ENCODE data around the gene KCNT2.
"Not testable (repeated sequence)": the region's sequence is repeated elsewhere in the genome, so short reads cannot be mapped to it uniquely, and the experiment has no call there.

The KCNT2 gene

DNA sequence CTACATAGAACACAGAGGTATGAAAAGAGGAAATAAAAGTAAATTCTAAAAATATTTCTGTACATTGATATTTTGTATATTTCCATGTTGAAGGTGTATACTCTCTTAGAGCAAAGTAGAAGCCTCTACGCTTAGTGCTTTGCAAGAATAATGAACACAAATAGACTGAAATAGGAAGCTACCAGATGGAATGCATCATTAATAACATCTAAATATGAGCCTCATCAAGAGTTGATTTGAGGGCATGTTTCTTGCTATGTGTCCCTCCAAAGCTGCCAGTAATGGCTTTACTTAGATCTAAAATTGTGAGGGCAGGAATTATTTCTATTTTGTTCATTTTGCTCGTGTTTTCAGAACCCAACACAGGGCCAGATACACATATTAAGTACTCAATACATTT lies 94.4 kb downstream of the KCNT2 start:
- no peak for DNase-seq (ENCODE audit: low read depth)

DNA sequence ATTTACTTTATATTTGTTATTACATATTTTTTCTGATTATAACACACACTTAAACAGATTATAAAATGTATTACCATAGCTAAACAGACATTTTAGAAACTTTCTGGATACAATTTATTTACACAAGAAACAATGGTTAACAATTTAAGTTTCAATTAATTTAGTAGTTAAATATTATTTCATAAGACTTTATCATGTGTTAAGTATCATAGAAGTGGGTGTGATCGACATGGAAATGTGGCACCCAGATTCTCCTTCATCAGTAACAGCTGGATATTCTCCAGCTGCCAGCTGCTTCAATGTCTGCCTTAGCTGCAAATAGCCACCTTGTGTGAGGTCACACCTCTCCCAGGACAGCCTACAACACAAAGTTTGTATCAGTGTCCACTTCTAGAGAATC lies 97.8 kb downstream of the KCNT2 start:
- DNase-seq (ENCODE audit: low read depth) = no peak

DNA sequence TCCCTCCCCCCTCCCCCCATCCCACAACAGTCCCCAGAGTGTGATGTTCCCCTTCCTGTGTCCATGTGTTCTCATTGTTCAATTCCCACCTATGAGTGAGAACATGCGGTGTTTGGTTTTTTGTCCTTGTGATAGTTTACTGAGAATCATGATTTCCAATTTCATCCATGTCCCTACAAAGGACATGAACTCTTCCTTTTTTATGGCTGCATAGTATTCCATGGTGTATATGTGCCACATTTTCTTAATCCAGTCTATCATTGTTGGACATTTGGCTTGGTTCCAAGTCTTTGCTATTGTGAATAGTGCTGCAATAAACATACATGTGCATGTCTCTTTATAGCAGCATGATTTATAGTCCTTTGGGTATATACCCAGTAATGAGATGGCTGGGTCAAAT lies 104.0 kb downstream of the KCNT2 start:
- not testable (repeated sequence) for DNase-seq (ENCODE audit: low read depth)

DNA sequence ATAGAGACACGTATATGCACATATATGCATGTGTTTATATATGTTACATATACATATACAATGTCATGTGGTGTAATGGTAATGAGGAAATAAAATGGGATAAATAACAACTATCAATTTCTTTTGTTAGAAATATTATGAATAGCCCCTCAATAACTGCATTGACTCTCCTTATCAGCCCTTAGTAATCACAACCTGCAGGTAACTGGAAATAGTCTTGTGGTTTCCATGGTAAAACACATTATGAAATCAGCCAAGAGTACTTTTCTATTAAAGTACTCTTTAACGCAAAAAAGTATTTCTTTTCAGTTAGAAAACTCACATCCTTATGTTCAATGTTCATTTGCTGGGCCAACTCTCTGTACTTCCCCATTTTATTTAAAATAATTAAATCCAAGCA lies 105.8 kb downstream of the KCNT2 start:
- no peak for DNase-seq (ENCODE audit: low read depth)

DNA sequence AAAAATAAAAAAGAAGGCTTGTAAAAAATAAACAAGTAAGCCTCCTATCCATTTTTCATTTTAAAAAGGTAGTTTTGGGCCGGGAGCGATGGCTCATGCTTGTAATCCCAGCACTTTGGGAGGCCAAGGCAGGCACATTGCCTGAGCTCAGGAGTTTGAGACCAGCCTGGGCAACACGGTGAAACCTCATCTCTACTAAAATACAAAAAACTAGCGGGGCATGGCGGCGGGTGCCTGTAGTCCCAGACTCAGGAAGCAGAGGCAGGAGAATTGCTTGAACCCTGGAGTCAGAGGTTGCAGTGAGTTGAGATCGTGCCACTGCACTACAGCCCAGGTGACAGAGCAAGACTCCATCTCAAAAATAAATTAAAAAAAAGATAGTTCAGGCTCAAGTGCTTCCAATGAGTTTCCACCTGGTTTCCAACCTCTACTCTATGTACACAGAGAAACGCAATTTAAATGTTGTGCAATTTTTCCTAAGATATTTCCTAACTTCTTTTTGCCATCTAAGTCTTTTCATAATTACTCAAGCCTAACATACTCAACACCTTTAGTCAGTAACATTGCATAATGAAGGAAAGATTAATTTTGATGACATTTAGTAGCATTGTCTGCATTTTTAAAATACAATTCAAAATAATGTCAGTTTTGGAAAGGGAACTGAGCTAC lies 106.3 kb downstream of the KCNT2 start:
- no peak for DNase-seq (ENCODE audit: low read depth)

DNA sequence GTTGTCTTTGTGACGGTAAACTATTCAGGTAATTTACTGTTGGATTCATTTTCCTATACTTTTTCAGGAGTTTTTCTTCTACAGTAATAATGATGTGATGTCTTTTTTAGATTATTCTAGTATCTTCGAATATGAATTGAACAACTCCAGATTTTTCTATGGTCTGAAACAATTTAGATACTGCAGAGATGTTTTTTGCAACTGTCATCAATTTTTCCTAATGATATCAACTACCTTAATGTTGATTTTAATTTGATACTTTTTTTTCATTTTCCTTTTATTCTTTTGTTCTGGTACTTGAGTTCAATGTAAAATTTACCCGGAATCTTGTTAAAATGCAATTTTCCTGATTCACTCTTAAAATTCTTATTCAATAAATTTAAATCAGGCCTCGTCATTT lies 110.4 kb downstream of the KCNT2 start:
- no peak for DNase-seq (ENCODE audit: low read depth)

DNA sequence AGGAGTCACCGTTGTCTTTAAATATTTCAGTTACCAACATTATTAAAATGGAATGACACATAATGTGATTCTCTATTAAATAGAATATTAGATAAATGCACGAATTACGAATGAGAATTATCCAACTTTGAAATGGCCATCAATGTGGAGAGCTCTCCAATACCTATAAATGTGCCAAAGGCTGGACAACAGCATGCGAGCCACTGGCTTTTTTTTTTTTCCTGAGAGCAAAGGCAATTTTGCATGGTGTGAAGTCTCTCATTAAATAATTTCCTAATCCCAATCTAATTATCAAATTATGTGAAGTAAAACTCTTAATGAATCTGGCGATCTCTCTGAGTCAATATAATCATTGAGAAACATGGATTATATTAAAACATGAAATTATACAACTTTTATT lies 113.5 kb downstream of the KCNT2 start:
- no peak for DNase-seq (ENCODE audit: low read depth)

DNA sequence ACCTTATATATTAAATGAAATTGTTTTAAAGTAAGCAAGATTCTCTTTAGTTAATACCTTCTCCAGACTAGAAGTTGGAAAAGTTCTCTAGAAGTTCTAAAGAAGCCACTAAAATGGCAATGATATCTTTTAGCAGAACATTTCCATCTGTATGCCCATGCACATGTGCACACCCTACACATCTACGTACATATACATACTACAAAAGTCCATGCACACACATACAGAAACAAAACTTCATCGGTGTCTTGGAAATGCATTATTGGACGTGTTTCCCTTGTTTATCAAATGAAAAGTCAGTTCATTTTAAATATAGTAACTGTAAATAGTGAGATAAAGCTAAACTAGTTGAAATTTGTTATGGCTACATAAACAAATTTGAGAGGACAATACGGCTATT lies 114.4 kb downstream of the KCNT2 start:
- DNase-seq (ENCODE audit: low read depth) = no peak

DNA sequence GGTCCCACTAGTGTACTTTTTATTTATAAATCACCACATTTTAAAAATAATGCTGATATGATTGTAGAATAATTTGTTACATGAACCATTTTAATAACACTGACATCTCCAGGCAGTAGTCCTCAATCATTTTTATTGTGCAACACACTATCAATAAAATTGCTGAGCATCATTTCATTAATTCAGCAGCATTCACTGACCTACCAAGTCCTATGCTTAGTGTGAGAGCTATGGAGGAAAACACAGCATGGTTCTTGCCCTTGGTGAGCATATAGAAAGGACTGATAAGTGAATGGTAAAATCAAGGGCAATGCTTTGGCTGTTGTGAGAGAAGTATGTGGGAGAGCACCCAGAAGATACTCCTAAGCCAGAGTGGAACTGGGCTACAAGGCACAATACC lies 119.7 kb downstream of the KCNT2 start:
- DNase-seq (ENCODE audit: low read depth) = no peak

DNA sequence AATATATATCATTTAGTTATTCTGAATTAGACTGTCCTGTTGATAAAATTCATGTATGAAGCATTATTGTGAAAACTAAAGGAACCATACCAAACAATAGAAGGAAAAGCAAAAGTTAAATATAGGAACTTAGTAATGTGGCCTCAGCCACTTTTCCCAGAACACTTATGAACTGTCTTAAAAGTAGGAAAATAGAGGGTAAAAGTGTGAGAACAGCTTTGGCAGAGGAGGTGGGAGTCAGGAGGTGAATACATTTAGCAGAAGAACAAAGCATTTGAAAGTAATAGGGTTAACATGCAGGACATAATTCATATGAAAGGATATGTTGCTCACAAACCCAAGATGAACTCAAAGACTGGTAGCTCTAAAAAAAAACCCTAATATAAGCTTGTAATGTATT lies 121.9 kb downstream of the KCNT2 start:
- DNase-seq (ENCODE audit: low read depth) = no peak

DNA sequence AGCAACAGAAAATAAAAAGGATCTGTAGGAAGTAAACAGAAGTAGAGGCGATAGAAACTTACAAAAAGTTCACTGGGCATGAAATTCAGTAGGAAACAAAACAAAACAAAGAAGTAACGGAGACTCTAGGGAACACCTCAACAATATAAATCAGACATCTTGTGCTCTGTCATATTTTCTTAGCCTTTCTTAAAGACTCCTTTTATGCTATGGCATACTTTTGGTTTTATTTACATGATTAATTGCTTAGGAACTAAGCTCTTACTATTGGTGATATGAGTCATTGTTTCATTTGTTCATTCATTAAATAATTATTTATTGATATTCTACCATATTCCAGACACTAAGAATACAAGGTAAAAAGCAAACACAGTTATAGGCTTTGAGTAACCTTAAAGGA lies 126.6 kb downstream of the KCNT2 start:
- no peak for DNase-seq (ENCODE audit: low read depth)

DNA sequence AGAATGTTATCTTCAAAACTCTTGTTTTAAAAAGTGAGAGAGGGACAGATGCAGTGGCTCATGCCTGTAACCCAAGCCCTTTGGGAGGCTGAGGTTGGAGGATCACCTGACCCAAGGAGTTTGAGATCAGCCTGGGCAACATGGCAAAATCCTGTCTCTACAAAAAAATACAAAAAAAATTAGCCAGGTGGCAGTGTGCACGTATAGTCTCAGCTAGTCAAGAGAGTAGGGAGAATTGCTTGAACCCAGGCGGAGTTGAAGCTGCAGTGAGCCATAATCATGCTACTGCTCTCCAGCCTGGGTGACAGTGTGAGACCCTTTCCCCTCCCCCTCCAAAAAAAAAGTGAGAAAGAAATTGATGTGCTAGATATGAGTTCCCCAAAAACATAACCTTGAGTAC lies 131.0 kb downstream of the KCNT2 start:
- no peak for DNase-seq (ENCODE audit: low read depth)

DNA sequence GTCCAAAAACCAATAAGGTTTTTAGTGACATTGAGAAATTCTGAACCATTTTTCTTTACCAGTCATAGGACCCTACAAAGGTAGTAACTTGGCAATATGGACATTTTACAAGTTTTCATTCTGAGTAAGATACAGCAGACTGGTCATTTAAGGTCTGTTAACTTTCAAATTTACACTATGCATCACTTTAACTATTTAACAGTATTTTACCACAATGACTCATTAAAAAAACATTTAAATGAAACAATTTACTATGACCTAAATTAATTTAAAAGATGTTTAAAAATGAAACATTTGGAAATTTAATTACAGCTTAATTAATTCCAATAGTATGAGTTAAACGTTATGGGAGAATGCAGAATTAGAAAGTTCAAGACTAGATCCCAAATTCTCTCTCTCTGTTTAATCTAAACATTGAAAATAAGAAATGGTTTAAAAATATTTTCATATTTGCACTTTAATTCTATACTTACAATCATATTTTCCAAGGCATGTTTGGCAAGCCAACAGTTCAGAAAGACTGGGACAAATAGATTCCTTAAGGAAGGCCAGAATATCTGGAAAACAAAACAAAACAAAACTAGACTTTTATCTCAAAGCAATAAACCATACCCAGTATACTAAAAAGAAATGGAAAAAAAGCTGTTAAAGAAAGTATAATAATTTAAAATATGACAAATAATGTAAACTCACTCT lies 140.9 kb downstream of the KCNT2 start:
- peak; percentile 28 for DNase-seq (ENCODE audit: low read depth)

DNA sequence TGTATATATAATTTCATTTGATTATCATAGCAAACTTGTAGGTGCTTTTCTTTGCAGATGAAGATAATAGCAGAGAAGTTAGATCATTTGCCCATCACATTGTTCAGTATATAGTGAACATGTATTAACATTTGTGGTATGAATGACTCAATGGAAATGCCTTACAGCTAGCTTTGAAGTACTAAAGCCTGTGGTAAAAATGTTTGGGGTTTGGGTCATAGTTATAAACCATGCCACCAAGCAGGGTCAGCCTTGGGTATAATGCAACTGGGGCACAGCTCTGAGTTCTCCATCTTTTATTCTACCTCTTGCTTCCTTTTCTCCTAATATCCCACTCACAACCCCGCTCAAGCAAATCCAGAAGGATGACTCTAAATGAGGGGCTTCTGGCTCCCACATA lies 141.6 kb downstream of the KCNT2 start:
- peak; percentile 77 for DNase-seq (ENCODE audit: low read depth)

DNA sequence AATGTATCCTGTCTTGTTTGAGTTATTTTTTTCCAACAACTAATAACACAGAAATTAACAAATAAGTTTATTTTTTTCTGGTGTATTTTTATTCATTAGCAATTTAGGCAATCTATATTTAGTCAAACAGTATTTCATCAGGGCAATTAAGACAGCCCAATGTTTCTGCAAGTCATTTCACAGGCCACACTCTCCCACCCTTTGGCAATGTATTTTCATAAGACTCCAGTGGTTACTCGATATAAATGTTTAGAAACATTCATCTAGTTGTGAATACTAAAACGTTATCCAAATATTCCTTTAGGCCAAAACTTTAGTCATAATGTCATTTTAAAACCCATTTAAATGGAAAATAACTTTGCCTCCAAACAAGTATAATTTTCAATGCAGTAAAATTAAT lies 142.1 kb downstream of the KCNT2 start:
- DNase-seq (ENCODE audit: low read depth) = no peak

DNA sequence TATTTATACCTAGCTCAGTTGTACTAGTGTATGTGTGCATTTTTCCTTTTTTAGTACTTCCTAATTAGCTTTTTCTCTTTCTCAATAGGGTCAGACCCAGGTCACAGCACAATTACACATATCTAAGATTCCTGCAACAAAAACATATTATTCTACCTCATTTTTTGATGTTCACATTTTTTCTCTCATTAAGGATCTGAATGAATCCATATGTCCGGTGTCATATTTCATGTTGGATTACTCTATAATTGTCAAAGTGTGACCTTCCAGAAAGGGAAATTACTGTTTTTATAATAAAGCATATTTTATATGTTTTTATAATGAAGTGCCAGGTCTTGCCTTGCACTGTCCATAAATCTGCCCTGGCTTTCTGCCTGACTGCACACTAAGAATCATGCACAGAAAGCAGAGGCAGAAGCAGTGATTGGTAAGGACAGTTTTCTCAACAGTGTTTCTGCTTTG lies 143.7 kb downstream of the KCNT2 start:
- peak; percentile 78 for DNase-seq (ENCODE audit: low read depth)

DNA sequence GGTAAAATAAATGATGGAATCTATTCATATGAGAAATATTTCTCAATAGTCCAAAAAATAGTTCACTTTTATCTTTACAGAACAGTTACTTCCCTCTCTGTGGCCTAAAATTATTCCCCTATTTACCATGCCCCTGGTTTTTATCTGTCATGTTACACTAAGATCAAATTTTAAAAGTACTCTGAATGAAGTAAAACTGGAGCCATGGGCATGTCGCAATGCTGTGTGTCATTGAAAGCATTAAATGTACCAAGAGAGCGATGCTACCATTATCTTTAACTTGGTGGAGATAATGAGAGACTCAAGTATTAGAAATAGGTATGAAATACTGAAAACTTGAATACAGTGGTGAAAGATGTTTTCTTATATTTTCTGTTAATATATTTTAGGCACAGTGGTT lies 146.2 kb downstream of the KCNT2 start:
- DNase-seq (ENCODE audit: low read depth) = no peak

DNA sequence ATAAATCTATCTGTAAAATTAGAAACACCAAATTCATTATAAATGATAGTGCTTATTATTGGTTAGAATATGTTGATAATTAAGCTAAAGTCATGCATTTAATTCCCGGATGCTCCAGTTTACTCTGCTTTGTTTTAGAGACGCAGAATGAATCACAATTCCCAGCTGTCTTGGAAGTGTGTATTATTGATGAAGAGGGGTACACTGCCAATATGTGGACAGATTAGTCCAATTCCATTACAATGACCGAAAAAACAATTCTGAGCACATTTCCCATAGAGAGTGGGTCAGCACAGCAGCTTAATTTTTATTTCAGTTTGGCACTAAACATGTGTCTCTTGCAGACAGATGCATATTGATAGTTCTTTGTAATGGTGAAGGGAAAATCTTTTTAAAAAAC lies 146.7 kb downstream of the KCNT2 start:
- no peak for DNase-seq (ENCODE audit: low read depth)

DNA sequence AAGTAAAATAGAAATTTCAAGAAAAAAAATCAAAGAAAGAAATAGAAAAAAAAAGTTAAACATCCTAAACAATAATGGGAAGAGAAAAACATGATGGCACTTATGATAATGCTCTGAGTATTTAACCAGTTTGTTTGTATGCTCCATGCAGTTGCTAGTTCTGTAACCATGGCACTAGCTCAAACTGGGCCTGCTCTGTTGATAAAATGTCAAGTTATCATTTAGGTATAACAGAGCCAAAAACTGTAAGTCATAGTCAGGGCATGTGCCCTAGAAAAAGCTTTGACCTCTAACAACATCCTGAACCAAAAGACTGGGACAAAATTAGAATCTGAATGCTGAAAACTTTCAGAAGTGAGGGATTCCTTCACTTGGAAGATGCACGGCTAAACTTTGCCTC lies 148.9 kb downstream of the KCNT2 start:
- no peak for DNase-seq (ENCODE audit: low read depth)

DNA sequence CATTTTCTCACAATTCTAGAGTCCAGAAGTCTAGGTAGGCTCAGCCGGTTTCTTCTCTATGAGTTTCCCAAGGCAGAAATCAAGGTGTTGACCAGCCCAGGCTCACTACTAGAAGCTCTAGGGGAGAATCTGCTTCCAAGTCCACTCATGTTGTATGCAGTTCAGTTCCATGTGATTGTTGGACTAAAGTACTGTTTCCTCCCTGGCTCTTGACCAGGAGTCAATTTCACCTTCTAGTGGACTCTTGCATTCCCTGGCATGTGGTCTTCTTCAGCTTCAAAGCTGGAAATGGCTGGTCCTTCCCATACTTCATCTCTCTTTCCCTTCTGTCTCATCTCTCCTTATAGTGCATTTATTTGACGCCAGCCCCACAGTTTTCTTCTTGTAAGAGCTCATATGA lies 153.4 kb downstream of the KCNT2 start:
- DNase-seq (ENCODE audit: low read depth) = no peak

DNA sequence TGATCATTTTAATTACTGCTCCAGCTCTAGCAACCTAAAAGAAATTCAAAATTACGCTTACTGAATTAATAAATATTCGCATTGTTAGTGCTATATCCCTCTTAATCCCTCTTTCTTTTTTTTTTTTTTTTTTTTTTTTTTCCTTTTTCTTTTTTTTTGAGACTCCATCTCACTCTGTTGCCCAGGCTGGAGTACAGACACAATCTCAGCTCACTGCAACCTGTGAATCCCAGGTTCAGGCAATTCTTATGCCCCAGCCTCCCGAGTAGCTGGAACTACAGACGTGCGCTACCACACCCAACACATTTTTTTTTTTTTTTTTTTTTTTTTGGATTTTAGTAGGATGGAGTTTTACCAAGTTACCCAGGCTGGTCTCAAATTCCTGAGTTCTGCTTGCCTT lies 157.1 kb downstream of the KCNT2 start:
- no peak for DNase-seq (ENCODE audit: low read depth)

DNA sequence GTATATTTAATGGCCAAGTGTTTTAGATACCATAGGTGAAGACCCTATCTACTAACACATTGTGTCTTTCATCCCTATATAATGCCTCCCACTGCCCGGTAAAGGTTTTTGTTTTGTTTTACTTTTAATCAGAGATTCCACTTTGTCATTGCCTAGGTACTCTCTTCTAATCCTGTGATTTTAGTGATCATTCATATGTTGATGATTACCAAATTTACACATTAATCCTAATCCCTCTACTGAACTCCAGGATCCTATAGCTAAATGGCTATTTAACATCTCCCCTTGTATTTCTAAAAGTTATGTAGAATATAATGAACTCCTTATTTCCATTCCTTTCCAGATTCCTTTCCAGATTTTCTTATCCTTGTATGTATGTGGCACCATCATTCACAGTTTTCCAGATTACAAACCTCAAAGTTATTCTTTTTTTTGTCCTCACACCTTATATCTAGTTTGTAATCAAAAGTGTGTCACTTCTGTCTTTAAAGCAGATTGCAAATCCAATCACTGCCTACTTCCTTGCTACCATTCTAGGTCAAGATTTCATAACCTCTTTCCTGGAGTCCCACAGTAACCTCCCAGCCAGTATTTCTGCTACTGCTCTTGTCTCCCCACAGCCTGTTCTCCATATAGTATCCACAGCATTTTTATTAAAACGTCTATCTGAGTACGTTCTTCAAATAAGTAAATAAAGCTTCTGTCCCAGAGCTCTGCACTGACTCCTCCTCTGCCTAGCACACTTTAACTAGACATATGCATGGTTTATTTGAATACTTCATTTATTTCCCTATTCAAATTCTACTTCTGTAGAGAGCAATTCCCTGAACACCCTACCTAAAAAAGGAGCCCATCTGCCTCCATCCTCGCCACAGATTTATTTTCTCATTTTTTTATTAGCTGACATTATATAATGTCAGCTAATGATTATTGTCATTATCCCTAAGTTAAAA lies 157.8 kb downstream of the KCNT2 start:
- DNase-seq (ENCODE audit: low read depth) = no peak

DNA sequence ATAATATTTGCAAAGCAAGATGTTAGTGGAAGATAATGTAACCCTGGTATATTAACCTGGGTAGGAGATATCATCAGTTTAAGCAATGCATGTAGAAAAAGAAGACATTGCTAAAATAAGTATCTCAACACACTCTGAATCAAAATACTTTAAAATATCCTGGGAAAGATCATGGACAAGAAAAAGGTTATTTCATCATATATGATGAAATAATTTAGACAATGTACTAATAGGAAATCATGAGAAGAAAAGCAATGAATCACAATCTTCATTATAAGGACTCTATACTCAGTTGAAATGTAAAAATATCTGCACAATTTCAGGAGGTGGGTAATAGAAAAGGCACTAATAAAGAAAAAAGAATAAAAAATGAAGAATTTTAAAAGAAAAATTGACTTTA lies 158.8 kb downstream of the KCNT2 start:
- DNase-seq (ENCODE audit: low read depth) = no peak

Measured in EH (cell line).